HG03025 (cell line): ENCODE measurements around the gene TESK1.
A peak's percentile ranks its signal among the peaks of the same experiment; 100 is the strongest.

Source experiments
- ATAC-seq: cut with Tn5 transposase; IDR thresholded peaks from one replicate; pipeline ENCODE4 v1.9.1; 2021; ENCODE audit warnings: mild to moderate bottlenecking, moderate library complexity; ENCODE audit not compliant: unreplicated experiment, low FRiP score

The TESK1 gene

DNA sequence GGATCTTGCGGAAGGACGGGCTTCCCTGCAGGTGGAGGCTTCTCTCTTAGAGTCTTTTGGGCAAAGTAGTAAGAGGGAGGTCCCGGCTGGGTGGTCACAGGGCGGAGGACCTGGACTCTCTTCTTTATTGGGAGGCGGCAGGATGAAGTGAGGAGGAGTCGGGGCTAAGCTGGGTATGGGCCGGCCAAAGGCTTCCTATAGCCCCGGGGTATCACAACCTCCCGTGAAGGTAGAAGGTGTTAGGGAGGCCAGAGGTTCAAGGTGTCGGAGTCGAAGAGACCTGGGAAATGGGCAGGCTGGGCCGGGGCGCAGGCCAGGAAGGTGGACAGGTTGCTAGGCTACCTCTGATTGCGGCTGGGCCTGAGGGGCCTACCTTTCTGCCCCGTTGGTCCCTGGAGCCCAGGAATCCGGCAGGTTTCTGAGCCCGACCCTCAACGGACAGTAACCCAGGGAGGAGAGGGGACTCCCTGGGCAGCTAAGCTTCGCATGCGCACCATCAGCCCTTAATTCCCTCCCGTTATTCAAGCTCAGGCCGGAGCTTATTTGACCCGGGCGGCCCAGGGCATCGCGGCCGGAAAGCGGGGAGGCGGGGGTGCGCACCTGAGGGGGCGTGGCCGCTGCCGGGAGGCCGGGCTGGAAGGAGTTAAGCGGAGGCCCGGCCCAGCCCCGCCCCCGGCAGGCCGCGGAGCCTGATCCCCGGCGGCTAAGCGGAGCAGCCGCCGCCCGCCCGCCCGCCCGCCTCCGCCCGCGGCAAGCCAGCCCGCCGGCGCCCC lies at the start of gene TESK1:
TESK1 (plus strand) TSS at position 685 of the 773 bp plus-strand sequence. CDS start 358 bp downstream, outside the sequence.
- ATAC-seq, result peak; percentile 45

DNA sequence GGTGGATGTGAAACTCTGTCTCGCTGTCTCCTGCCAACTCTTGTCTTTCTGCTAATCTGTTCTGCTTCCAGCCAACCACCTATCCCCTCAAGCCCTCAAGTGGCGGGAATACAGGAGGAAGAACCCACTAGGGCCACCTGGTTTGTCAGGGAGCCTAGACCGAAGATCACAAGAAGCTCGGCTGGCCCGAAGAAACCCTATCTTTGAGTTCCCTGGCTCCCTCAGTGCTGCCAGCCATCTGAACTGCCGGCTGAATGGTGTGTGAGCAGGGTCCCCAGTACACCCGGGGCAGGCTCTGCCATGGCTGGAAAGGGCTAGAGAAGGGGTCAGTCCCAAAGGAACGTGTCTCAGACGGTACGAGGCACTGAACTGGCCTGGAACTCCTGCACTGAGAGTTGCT lies 49.2 kb upstream of the TESK1 start:
- no peak for ATAC-seq

DNA sequence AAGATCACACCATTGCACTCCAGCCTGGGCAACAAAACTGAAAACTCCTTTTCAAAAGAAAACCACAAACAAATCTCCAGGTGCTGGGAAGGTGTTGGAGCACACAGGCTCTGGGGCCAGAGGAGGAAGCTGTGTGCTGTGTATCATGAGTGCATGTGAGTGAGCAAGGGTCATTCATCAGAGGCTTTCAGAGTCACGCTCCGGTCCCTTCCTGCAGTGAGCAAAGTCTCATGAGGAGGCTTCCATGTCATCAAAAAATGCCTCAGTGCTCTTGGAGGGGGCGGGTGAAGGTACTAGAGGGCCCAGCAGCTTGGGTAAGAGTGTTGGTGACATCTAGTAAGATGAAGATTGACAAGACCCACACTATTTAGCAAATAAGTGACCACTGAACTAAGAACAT lies 48.3 kb upstream of the TESK1 start:
- no peak for ATAC-seq

DNA sequence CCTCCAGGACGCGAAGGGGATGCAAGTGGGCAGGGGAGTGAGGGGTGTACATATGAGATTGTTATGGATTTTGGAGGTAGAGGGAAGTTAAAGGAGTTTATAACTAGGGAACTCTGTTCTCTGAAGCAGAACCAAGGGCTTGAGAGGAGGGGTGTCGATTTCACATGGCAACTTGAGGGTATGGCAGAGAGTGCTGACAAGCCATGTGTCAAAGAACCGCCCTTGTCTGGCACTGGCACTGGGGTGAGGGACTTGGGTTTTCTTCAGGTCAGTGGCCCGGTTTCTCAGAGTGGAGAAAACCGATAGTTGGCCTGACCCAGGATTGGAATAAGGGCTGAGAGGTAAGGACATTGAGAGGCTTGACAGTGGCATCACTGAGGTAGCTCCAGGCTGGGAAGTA lies 47.7 kb upstream of the TESK1 start:
- ATAC-seq, result no peak

DNA sequence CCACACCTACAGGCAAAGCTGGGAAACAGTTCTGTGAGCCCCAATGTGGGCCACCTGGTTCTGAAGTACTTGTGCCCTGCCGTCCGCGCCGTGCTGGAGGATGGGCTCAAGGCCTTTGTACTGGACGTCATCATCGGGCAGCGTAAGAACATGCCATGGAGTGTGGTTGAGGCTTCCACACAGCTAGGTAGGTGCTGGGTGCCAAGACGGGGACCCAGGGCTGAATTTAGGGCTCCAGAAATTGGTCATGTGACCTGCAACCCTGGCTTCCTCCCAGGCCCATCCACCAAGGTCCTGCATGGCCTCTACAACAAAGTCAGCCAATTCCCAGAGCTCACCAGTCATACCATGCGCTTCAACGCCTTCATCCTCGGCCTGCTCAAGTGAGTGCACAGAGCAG lies 46.9 kb upstream of the TESK1 start:
- ATAC-seq, result no peak

DNA sequence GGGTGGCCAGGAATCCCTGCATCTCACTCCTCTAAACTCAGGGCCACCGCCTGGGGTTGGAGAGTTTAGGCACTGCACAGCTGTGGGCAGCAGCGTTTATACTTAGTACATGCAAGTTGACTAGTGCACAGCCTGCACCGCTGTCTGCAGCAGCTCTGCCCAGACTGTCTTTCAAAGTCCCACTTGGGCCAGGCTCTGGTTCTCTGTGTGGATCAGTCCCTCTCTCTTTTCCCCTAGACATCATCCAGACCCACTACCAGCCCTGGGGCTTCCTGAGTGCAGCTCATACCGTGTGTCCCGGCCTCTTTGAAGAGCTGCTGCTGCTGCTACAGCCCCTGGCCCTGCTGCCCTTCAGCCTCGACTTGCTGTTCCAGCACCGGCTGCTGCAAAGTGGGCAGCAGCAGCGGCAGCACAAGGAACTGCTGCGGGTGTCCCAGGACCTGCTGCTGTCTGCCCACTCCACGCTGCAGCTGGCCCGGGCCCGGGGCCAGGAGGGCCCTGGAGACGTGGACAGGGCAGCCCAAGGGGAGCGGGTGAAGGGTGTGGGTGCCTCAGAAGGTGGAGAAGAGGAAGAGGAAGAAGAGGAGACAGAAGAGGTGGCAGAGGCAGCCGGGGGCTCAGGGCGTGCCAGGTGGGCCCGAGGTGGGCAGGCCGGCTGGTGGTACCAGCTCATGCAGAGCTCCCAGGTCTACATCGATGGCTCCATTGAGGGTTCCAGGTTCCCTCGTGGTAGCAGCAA lies 45.1 kb upstream of the TESK1 start:
- ATAC-seq, result no peak

DNA sequence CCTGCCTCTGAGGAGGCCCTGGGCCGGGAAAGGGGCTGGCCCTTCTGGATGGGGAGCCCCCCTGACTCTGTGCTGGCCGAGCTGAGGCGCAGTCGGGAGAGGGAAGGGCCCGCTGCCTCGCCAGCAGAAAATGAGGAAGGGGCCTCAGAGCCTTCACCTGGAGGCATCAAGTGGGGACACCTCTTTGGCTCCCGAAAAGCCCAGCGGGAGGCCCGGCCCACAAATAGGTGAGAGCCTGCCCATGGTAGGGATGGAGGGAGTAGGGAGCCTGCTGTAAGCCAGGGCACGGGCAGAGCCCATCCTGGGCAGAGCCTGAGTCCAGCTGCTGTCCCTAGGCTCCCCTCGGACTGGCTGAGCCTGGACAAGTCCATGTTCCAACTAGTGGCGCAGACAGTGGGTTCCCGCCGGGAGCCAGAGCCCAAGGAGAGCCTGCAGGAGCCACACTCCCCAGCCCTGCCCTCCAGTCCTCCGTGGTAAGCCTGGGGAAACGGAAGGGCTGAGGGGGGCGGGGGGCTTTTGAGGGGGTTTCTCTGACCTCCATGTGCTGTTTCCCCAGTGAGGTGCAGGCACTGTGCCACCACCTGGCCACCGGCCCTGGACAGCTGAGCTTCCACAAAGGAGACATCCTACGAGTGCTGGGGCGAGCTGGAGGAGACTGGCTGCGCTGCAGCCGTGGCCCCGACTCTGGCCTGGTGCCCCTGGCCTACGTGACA lies 44.3 kb upstream of the TESK1 start:
- no peak for ATAC-seq

DNA sequence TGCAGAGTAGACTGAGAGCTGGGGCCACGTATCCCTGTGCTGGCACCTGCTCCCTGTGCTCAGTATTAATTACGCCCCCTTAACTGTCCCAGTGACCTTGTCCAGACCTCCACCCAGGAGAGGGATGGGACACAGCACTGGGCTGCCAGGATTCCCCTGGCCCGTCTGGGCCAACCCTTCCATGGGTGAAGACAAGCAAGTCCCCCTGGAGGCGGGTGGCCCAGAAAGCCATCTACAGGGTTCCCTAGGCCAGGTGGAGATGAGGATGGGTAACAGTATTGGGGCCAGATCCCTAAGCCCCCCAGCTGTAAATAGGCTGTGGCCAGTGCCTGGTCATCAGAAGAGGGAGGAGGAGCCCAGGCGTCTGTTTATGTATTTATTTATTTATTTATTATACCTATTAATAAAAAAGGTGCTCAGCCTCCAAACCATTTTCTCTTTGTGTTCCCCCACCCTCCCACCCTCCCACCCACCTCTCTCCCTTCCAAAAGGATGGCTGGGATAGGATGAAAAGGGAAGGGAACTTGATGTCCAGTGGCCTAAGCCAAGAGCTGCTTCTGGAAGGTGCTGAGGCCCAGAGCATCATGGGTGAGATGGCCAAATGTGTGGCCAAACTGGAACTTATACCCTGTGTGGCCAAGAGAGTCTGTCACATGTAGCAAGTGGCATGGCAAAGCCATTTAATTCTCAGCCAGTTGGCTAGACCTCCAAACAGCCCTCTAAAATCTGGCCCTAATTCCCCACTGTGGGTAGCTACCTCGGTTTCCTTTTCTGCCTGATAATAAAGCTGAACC lies 43.4 kb upstream of the TESK1 start:
- ATAC-seq, result no peak

GRCh38 chr9:35562895-35563780 lies 41.9 kb upstream of the TESK1 start:
- ATAC-seq, result no peak

DNA sequence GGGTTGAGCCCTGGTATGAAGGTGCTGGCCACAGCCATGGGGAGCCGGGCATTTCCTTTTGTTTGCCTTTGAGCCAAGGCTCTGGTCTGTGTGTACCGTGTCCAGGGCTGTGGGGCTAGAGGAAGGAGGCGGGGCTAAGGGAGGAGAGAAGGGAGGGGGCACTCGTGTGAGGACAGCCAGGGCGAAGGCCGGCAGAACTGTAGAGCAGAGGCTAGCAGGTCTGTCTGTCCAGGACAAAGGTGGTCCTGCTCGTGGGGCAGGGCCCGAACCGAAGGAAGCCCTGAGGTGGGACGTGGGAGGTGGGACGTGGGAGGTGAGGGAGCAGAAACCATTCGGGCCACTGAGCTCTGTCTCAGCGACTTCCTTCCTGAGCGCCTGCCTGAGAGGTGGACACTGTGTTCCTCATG lies 41.3 kb upstream of the TESK1 start:
- ATAC-seq, result no peak

GRCh38 chr9:35564658-35565061 lies 40.4 kb upstream of the TESK1 start:
- no peak for ATAC-seq

- ATAC-seq, result no peak
Observed at GRCh38 chr9:35566417-35566816, 38.6 kb upstream of the TESK1 start.

GRCh38 chr9:35568196-35568595 lies 36.9 kb upstream of the TESK1 start:
- no peak for ATAC-seq

- peak; percentile 80 for ATAC-seq
Observed at GRCh38 chr9:35569206-35569605, 35.9 kb upstream of the TESK1 start.

- no peak for ATAC-seq
Observed at GRCh38 chr9:35570709-35571504, 34.2 kb upstream of the TESK1 start.

DNA sequence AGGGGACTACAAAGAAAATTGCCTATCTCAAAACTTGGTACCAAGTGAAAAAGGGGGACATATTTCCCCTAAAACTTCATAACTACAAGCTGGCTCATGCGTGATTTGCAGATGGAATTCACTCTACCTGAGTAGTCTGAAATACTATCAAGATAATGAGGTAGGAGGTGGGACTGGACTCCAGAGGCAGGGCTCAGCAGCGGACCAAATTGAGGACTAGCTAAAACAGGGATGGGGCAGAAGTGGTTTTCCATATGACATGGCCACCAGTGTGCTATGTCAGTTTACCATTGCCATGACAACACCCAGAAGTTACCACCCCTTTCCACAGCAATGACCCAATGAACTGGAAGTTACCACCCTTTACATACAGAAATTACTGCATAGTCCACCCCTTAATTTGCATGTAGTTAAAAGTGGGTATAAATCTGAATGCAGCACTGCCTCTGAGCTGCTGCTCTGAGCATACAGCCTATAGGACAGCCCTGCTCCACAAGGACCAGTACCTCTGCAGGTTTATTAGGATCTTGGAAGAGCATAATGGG lies 30.4 kb upstream of the TESK1 start:
- ATAC-seq, result no peak

DNA sequence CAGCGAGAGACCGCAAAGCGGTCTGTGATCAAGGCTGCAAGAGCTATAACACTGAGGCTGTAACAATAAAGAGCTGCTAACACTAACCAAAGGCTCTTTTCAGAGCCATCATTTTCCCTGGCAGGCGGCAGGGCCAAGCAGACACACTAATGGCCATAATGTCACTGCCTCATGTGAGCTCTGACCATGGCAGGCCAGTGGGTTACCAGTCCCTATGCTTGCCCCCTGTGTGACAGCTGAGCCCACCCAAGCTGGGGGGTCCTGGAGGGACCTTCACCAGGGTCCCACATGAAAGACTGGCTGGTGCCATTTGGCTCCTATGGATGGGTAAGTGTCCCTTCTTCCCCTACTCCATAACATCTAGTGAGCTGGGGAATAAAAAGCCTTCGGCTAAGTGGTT lies 29.6 kb upstream of the TESK1 start:
- no peak for ATAC-seq

- no peak for ATAC-seq
Observed at GRCh38 chr9:35577486-35577885, 27.6 kb upstream of the TESK1 start.

GRCh38 chr9:35579130-35579529 lies 25.9 kb upstream of the TESK1 start:
- no peak for ATAC-seq
